Heart left ventricle (tissue), 13 donors: ENCODE measurements around the gene TMEM51.

ENCODE experiments used
- CTCF ChIP-seq, 12 donors: fragments of 200-600 bp; sonication (generic) in 4 of 12; IDR thresholded peaks; one replicate each; pipeline versions ENCODE4 v1.5.0 to v1.8.0; 2018 to 2022; ENCODE audit warnings: antibody characterized with exemption in 12 of 12, mild to moderate bottlenecking in 5 of 12
- POLR2A ChIP-seq, 2 donors: fragments of 450-650 bp; IDR thresholded peaks; one replicate each; pipeline ENCODE4 v1.6.1; 2017; ENCODE audit warnings: antibody characterized with exemption in 2 of 2, mild to moderate bottlenecking in 2 of 2, moderate library complexity in 2 of 2
- donor health status: ischemic (EF 13 %, LVEDD 7.1; RV severe dilation, severe dysfunction).
- donor health status: DM: no; HTN: yes; CAD: no.
- donor health status: DM: no; HTN: no; CAD: no.
- donor health status: ischemic (EF 25% LVEDD 6.9; RV normal size, moderate dysfunction).
- donor health status: ischemic (EF 25% LVEDD 5.7; RV mildly dilated, moderate dysfunction).
- donor health status: ischemic (EF 35%, LVEDD 5.7; RV mildly dilated, moderate dysfunction).
- donor health status: nonischemic (EF 11% LVEDD 7.7; RV severe dilation, severe dysfunction).
- donor health status: DM: yes; HTN: yes; CAD: no.
- donor health status: PGD.
- donor health status: ischemic (EF 29% LVEDD 5.4; RV normal size, mild dysfunction).
- donor health status: nonischemic (EF 23%, LVEDD 6.1; RV moderate dilation, normal function).

GRCh38 chr1:15154480-15155036 lies 1.0 kb downstream of the TMEM51 start:
- TF ChIP-seq POLR2A (IDR thresholded peaks at IDR 0.05) (no peak), CTCF (IDR thresholded peaks at IDR 0.05) (no peak)
